Stimulated activated CD8-positive, alpha-beta memory T cell treated with anti-CD3 and anti-CD28 coated beads, Interleukin-4, amount 100 ng/mL, for 1 hour (primary cell): ENCODE measurements around the gene CSK.

Source experiments
- DNase-seq, 2 donors: peaks; one replicate each; pipeline ENCODE4 v3.0.0-alpha.2; 2020; ENCODE audit warnings: low read depth in 2 of 2, low spot score in 1 of 2

The CSK gene

GRCh38 chr15:74801311-74801997 lies 19.6 kb downstream of the CSK start:
- no peak for DNase-seq

- DNase-seq: no peak
Measured at GRCh38 chr15:74802290-74802689, 20.4 kb downstream of the CSK start.

- no peak for DNase-seq
Measured at GRCh38 chr15:74802862-74803447, 21.1 kb downstream of the CSK start.

GRCh38 chr15:74804935-74805334 lies 23.1 kb downstream of the CSK start:
- DNase-seq: no peak

GRCh38 chr15:74807282-74807681 lies 25.4 kb downstream of the CSK start:
- no peak for DNase-seq

GRCh38 chr15:74808078-74808839 lies 26.4 kb downstream of the CSK start:
- no peak for DNase-seq

GRCh38 chr15:74808840-74809229 lies 27.0 kb downstream of the CSK start:
- DNase-seq: no peak

GRCh38 chr15:74809242-74809641 lies 27.4 kb downstream of the CSK start:
- DNase-seq: no peak

GRCh38 chr15:74809956-74810355 lies 28.1 kb downstream of the CSK start:
- no peak for DNase-seq

- DNase-seq: no peak
Measured at GRCh38 chr15:74812533-74812932, 30.7 kb downstream of the CSK start, which contains the start of gene LMAN1L. Gene LMAN1L, plus strand, starts transcription at chr15:74812835. Its CDS starts 20 bp downstream, at chr15:74812855.

- no peak for DNase-seq
Measured at GRCh38 chr15:74815121-74815934, 33.4 kb downstream of the CSK start.

GRCh38 chr15:74815961-74816360 lies 34.1 kb downstream of the CSK start:
- no peak for DNase-seq

GRCh38 chr15:74816624-74817369 lies 34.9 kb downstream of the CSK start:
- no peak for DNase-seq

GRCh38 chr15:74817370-74817737 lies 35.5 kb downstream of the CSK start:
- no peak for DNase-seq

- no peak for DNase-seq
Measured at GRCh38 chr15:74820056-74820455, 38.2 kb downstream of the CSK start.

GRCh38 chr15:74821091-74821789 lies 39.4 kb downstream of the CSK start:
- DNase-seq: no peak

GRCh38 chr15:74821790-74822158 lies 39.9 kb downstream of the CSK start:
- no peak for DNase-seq

- DNase-seq: no peak
Measured at GRCh38 chr15:74822233-74822632, 40.4 kb downstream of the CSK start.

- DNase-seq: no peak
Measured at GRCh38 chr15:74823324-74823723, 41.4 kb downstream of the CSK start.

GRCh38 chr15:74824976-74825375 lies 43.1 kb downstream of the CSK start:
- no peak for DNase-seq
